Measurements from ENCODE around the gene DCT.

DNA sequence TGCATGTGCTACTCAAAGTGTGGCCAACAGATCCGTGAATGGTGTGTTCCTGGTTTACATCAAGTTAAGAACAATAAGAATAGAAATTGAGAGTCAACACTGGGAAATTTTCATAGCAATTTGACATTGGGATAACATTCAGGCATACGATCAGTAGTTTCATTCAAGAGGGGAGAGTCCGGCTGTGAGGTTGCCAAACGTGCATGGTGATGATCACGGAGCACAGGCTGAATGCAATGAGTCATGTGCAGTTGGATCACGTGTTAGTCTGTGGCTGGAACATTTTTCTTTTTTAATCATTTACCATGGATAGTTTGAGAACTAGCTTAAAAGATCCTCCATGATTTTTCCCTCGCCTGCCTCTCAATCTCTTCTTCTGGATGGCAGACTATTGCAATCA, 2.5 kb upstream of the DCT start:
- TF ChIP-seq CTCF (IDR thresholded peaks at IDR 0.05; ENCODE audit: control extremely low read depth in 1 of 3, insufficient read depth in 1 of 3, low read depth in 1 of 3, low read length in 3 of 3) (no peak), SIN3A (conservative IDR thresholded peaks at IDR 0.05 in 1 of 2, IDR thresholded peaks at IDR 0.05 in 1 of 2; ENCODE audit: low read depth in 1 of 2, low read length in 2 of 2) (no peak), ZNF274 (IDR thresholded peaks at IDR 0.05; ENCODE audit: borderline replicate concordance, extremely low read depth, low read length) (no peak), BCL11A (IDR thresholded peaks at IDR 0.05; ENCODE audit: low read depth in 2 of 2, low read length in 2 of 2) (no peak), EZH2 (IDR thresholded peaks at IDR 0.05; ENCODE audit: low read depth, low read length, severe bottlenecking) (no peak), CHD2 (IDR thresholded peaks at IDR 0.05; ENCODE audit: low read length) (no peak), TEAD4 (IDR thresholded peaks at IDR 0.05; ENCODE audit: low read depth, low read length) (no peak)
- TF ChIP-seq, protein P1, sequence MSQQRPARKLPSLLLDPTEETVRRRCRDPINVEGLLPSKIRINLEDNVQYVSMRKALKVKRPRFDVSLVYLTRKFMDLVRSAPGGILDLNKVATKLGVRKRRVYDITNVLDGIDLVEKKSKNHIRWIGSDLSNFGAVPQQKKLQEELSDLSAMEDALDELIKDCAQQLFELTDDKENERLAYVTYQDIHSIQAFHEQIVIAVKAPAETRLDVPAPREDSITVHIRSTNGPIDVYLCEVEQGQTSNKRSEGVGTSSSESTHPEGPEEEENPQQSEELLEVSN (IDR thresholded peaks at IDR 0.05) = no peak

All from H1 (cell line).